HG03066 (cell line): ENCODE data around the gene UGT8.
"Not testable (repeated sequence)": the region's sequence is repeated elsewhere in the genome, so short reads cannot be mapped to it uniquely, and the experiment has no call there.

Experiments used
- ATAC-seq: cut with Tn5 transposase; IDR thresholded peaks from one replicate; pipeline ENCODE4 v1.9.1; 2021; ENCODE audit warnings: low read depth; ENCODE audit not compliant: unreplicated experiment

Gene UGT8

DNA sequence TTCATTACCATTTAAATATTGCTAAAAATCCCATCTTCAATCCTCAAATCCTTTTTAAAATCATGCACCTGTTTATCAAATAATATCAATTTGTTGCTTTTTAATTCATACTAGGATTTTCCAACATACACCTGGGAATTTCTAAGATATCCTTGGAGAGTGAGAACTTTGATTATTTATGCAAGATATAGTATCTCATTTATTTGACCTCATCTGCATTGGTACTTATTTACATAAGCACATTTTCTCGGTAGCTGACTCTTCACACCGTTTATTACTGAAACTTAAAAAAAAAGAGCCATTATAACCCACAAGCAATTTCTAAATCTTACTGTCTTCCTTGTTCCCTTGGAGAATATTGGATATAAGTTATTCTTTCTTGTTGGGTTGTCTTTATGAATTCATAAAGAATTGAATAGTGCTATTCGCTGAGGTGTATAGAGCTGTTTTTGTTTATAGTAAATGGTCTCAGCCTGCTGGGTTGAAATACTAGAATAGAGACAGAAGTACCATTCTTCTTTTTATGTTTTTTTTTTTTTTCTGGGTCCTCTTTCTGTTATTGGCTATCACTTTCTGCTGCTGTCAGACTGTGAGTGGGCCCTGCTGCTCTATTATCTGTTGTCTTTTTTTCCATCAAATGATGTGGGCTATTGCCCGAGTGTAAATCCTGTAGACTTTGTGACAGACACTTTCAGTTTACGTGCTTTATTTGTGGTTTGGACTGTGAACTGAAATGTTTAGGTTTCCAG lies 2.9 kb downstream of the UGT8 start:
- ATAC-seq: peak; percentile 41

DNA sequence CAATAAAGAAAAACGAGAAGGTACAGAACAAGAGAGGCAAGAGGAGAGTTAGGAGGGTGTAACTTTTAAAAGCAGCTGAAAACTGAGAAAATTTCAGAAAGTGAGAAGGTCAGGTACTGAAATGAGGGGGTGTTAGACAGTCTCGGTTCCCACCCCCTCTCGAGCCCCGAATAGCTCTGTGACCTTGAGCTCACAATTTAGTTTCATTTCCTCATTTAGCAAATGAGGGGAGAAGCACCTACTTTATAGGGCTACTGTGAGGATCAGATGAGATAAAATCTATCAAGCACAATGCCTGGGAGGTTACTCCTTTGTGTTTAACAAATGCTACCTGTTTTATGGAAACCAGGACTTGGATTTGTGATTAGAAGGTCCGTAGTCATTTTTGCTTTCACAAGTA lies 4.9 kb downstream of the UGT8 start:
- peak; percentile 80 for ATAC-seq

DNA sequence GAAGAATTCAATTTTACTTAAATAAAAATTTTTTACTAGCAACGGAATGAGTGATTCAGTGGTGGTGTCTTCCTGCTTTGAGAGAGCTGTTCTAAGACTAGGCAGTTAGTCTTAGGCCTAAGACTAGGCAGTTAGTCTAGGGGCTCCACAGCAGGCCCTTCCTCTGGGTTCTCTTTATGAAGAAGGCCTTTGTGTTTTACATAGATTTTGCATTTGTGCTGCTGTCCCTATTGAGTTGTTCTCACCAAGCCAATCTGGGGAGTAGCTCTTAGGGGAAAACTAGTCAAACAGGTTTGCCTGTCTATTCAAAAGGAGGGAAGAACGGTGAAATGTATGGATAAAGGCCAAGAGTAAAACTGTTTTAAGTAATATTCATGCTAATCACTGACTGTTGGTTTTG lies 7.6 kb downstream of the UGT8 start:
- ATAC-seq: no peak

DNA sequence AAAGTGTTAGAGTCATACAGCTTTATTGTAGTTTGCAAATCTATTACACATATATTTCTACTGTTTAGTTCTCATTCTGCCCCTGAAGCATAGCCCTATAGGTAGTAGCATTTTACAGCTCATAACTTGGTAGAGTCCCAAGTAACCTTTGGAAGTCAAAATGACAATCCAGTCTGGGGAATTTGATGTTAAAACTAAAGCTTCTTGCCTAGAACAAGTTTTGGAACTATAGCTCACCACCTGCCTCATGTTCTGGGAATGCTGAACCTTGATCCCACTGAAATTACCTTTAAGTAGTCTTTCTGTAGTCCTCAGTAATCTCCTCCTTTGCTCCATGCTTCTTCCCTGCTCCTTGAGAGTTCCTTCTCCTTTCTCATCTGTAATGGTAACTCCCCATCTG lies 8.4 kb downstream of the UGT8 start:
- ATAC-seq: no peak

DNA sequence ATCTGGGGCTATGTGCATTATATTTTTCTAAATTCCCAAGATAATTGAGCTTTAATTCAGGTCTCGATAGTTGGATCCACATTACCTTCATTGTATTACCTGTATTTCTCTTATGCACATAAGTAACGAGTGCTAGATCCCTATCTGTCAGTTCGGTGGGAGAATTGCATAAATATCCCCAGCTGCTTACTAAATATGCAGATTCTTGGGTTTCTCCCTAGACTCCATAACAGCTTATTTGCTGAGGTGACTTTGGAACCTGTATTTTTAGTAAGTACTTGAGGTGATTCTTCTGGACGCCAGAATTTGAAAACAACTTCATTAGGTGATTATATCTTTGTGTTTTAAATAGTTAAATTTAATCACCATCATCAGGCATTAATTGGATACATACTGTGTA lies 15.0 kb downstream of the UGT8 start:
- no peak for ATAC-seq

DNA sequence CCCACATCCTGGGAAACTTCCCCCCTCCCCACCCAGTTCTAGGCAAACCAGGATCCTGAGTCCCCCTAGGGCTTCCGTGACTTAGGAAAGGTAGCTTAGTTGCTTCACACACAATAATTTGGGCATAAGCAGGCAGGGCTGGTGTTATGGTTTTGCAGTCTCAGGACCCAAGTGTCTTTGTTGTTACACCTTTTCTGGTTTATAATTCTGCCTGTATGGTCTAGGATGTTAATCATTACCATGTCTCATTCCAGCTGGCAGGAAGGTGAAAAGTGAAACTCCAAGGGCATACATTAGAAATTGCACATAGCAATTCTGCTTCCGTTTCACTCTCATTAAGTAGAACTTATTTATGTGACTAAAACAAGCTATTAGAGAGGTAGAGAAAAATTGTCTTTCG lies 16.8 kb downstream of the UGT8 start:
- peak; percentile 82 for ATAC-seq

DNA sequence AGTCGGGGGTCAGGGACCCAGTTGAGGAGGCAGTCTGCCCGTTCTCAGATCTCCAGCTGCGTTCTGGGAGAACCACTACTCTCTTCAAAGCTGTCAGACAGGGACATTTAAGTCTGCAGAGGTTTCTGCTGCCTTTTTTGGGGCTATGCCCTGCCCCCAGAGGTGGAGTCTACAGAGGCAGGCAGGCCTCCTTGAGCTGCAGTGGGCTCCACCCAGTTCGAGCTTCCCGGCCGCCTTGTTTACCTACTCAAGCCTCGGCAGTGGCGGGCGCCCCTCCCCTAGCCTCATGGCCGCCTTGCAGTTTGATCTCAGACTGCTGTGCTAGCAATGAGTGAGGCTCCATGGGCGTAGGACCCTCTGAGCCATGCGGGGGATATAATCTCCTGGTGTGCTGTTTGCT lies 17.4 kb downstream of the UGT8 start:
- ATAC-seq: not testable (repeated sequence)

DNA sequence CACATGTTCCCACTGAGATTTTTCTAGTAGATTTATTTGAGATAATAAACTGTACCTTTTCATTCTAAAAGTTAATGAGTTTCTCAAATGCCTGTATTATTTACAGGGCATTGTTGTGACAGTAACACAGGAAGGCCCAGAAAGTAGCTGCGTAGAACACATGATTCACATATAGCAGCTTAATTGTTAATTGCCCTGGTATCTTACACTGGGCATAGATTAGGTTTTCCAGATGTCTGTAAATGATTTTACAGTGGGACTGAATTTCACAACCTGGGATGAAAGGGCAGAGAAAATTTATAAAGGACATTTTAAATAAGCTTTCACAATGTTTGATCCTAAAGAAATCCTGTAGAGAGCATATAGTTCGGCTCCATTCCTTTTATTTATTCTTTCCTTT lies 27.6 kb downstream of the UGT8 start:
- no peak for ATAC-seq

DNA sequence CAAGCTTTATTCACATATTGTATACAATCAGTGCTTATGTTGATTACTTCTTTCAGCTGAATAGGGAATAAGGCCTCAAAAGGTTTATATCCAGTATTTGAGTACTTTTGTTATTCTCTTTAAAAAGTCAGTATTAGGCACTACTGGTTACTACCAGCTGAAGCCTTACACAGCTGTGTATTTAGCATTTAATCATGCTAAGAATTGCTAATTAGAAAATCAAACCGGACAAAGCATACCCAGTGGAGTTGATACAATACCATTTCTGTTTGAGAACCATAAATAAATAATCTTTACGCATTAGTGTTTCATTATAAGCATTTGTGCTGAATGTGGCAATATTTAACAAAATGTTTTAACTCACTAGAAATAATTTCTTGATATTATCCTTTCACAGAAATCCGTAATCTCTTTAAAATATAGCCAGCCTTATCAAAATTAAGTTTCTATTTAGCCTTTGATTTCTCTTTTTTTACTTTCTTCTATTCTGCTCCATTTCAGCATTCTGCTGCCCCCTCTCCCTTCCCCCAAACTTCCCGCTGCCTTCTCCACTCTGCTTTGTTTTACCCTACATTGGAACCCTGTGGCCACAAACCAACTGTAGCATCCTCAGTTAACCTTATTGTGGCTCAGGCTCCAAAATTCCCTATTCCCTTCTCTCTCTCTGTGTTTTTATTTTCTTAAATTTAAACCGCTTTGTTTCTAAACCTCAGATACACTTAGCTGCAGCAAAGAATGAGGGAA lies 37.8 kb downstream of the UGT8 start:
- no peak for ATAC-seq

DNA sequence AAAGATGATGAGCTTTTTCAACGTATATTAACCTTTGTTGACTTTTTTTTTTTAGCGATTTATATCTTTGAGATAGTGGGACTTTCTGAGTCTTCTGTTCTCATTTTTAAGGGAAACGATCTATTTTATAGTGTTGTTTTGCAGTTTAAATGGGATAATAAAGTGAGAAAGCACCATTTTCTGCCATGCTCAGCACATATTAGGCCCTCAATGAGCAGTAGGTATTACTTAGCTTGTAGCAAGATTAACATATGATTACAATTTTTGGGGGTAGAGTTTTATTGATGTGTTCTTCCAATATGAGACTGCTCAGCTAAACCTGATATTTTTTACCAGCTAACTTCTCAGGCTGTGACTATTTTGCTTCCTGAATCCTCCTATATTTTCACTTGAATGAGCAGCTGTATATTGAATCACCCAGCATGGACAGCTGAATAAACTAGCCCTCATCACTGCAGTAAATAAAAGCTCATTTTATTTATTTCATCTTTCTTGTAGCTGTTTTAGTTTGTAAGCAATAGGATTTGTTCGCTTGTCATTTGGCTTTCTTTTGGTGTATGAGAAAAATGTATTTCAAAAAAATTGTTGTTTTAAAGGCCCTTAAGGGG lies 43.7 kb downstream of the UGT8 start:
- ATAC-seq: no peak

DNA sequence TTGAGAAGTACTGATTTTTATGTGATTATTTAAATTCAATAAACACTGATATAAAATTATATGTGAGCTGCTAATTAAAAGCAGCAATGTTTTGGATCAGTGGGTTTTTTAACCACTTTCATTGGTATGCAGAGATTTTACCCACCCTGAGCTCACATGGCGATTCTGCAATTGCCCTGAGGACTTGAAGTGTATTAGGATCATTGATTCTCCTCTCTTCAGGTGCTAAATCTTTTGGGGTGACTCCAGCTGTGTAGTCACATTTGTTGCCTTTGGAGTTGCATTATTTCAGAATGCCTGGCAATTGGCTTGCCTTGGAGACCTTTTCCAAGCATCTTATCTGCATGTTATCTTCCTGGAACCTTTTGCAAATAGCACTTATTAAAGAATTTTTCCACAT lies 51.3 kb downstream of the UGT8 start:
- ATAC-seq: no peak

DNA sequence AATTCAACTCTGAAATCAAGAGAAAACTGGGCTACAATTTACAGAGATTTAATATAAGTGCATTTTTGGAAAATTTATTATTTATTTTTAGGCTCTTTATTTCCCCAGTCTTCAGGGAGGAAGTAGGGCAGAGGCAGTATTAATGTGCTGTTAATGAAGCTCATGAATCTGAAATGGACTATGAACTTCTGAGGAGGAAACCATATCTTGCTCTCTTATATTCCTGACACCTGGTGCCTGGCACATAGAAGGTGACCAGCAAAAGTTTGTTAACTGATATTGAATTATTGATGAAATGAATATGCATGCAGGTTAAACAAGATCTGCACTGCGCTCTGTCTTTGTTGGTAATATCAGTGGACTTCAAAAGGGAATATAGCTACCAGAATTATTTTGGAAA lies 55.1 kb downstream of the UGT8 start:
- no peak for ATAC-seq

DNA sequence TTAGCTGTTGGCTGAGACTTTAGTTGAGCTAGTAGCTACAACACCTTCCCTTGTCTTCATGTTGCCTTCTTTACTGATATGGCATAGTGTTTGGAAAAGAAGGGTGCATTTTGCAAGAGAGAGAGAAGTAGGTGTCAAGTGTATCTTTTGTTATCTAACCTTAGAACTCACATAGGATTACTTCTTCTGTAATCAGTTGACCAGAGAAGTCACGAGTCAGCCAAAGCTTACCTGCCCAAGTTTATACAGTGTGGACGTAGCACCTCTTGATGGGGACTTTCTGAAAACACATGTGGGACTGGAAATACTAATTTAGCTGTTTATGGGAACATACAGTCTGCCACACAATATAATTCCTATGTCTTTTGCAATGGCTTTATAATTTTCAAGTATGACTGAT lies 56.0 kb downstream of the UGT8 start:
- ATAC-seq: no peak

DNA sequence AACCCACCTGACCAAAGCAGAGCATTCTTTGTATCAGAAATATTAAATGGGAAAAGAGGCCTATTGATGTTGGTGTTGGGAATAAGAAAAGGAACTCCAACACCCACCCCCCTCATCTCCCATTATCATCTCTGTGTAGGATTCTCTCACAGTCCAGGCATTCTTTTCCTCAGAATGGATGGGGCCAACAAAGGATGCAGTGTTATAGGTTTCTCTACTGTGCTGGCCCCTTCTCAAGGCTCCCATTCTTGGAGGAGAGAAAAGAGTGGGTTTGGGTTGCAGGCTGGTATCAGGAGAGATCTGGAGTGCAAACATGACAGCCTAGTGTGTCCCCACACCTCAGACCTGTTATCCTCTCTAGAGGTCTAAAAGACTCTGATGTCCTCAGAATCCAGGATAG lies 59.6 kb downstream of the UGT8 start:
- ATAC-seq: no peak

DNA sequence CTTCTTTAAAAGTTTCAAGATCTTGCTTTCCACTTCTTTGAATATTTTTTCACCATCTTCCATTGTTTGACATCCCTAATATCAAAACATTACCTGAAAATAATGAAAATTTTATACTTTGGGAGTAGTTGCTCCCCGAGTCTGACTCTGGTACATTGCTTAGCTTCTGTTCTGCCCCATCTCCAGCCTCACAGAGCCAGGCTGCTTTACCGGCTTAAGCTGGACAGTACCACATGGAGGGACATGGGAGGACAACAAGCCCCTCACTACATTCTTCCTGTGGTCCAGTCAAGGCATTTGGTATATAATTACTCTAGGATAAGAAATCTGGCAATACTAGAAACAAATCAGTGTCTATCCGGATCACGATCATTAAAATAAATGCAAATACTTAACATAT lies 60.2 kb downstream of the UGT8 start:
- no peak for ATAC-seq

DNA sequence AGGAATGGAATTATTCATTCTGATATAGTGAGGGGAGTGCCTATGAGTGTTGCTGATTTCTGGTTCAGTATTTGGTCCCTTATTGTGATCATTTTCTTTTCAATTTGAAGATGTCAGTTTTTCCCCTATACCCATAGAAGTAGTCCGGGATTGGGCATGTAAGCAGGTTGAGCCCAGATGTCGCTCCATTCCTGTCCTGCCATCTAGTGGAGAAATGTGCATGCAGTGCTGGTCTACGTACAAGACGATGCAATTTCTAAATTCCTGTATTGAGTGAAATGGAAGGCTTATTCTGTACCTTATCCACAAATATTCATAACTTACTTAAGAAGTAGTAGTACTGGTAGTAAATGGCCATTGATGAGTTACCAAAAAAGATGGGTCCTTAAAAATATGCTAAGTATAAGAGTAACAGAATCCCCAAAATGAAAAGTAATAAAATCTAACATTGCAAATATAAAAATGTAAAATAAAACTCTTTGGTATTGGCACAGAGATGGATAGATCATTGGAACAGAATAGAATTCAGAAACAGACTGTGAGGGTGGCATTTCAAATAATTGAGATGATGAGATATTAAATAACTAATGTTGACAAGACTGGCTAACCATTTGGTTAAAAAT lies 60.9 kb downstream of the UGT8 start:
- peak; percentile 94 for ATAC-seq

DNA sequence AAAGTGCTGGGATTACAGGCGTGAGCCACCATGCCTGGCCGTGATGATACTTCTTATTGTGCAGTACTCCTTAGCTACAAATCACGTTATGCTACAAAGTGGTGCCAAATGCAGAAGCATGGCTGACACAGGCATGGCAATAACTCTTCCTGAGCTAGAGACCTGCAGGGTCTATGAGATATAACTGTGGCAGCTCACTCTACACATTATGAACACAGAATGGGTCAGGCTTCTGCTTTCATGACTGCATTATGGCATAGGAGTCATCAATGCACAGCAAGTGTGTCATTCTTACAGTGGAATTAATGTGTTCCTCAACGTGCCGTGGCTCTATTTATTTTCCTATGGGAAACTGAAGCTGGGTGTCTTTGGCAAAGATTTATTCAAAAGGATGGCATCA lies 64.5 kb downstream of the UGT8 start:
- ATAC-seq: no peak

DNA sequence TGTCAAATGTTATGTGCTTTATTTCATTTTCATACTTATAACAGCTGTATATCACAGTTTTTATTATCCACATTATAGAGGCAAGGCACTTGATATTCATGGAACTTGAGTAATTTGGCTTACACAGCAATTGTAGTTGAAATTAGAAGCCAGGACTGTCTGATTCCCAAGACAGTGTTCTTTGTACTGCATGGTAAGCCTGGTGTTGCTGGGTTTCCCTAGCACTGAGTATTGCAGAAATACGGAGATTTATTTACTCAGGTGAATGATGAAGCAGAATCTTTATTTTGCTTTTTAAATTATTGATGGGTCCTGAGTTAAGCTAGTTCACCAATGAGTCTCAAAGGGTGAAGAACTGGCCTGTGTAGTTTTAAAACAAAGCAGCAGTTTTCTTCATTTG lies 70.0 kb downstream of the UGT8 start:
- no peak for ATAC-seq

DNA sequence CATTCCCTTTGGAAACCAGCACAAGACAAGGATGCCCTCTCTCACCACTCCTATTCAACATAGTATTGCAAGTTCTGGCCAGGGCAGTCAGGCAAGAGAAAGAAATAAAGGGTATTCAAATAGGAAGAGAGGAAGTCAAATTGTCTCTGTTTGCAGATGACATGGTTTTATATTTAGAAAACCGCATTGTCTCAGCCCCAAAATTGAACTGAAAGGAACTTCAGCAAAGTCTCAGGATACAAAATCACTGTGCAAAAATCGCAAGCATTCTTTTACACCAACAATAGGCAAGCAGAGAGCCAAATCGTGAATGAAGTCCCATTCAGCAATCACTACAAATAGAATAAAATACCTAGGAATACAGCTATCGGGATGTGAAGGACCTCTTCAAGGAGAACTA lies 72.1 kb downstream of the UGT8 start:
- not testable (repeated sequence) for ATAC-seq

DNA sequence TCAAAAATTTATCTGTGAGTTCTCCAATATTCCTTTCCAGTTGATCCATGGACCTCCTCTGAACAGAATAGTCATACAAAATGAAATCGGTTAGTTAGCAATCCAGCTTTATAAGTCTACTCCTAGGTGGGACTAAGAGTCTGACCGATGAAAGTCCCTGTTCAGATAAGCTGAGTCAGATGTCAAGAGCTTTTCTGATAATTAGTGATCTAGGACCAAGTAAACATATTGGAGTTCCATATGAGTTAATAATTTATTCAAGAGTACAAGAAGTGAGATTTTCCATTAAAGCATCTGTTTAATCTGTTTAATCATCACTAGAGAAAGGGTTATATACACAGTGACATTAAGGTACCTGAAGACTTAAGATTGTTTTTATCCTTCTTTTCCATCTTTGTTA lies 74.7 kb downstream of the UGT8 start:
- ATAC-seq: no peak

DNA sequence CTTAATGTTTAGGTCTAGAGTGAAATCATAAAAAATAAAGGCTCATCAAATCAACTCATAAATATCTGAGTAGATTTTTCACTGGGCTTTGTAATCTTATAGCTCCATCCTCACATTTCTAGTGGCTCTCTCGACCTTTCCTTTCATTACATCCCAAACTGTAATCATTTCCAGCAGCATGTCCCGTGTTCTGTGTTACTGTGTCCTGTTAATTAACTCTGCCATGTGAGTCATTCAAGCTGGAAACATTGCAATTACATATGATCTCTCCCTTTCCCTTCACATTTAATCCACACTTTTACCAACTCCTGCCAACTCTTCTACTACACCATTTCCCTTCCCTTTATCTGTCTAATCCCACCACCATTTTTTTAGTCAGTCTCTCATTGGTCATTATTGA lies 75.5 kb downstream of the UGT8 start:
- ATAC-seq: no peak
